ENCODE measurements around the gene CACNB4.

- TF ChIP-seq SUZ12 (IDR thresholded peaks at IDR 0.05; ENCODE audit: extremely low read depth, insufficient read depth, insufficient read length) = no peak
- TF ChIP-seq ZNF274 (IDR thresholded peaks at IDR 0.05; ENCODE audit: low read depth, low read length) = no peak
- TF ChIP-seq YY1 (IDR thresholded peaks at IDR 0.05; ENCODE audit: insufficient read depth, insufficient read length) = no peak
Measured at GRCh38 chr2:151931030-151931611, 167.7 kb downstream of the CACNB4 start.
